GM21825 (cell line): ENCODE measurements around the gene NCOA6.

Experiments used
- ATAC-seq: cut with Tn5 transposase; IDR thresholded peaks from one replicate; pipeline ENCODE4 v1.9.1; 2021; ENCODE audit warnings: mild to moderate bottlenecking, moderate library complexity; ENCODE audit not compliant: unreplicated experiment

Gene NCOA6

GRCh38 chr20:34776177-34776576 lies 49.3 kb downstream of the NCOA6 start:
- no peak for ATAC-seq

GRCh38 chr20:34774886-34775285 lies 50.6 kb downstream of the NCOA6 start:
- ATAC-seq = no peak

GRCh38 chr20:34774449-34774848 lies 51.0 kb downstream of the NCOA6 start:
- no peak for ATAC-seq

- no peak for ATAC-seq
These were observed 51.7 kb downstream of the NCOA6 start for GRCh38 chr20:34773726-34774125.

- ATAC-seq = no peak
These were observed 53.0 kb downstream of the NCOA6 start for GRCh38 chr20:34772437-34772836.

GRCh38 chr20:34771680-34772081 lies 53.8 kb downstream of the NCOA6 start:
- no peak for ATAC-seq

- ATAC-seq = no peak
These were observed 57.4 kb downstream of the NCOA6 start for GRCh38 chr20:34768096-34768495.

GRCh38 chr20:34762031-34762555 lies 63.4 kb downstream of the NCOA6 start:
- ATAC-seq = no peak

GRCh38 chr20:34755367-34755766 lies 70.1 kb downstream of the NCOA6 start:
- no peak for ATAC-seq

- ATAC-seq = no peak
These were observed 70.8 kb downstream of the NCOA6 start for GRCh38 chr20:34754611-34755010.

GRCh38 chr20:34753706-34754461 lies 71.6 kb downstream of the NCOA6 start:
- no peak for ATAC-seq

- ATAC-seq = no peak
These were observed 74.0 kb downstream of the NCOA6 start for GRCh38 chr20:34751453-34751852.

GRCh38 chr20:34750484-34750883 lies 75.0 kb downstream of the NCOA6 start:
- no peak for ATAC-seq

GRCh38 chr20:34748709-34749108 lies 76.7 kb downstream of the NCOA6 start:
- no peak for ATAC-seq

GRCh38 chr20:34747479-34747878 lies 78.0 kb downstream of the NCOA6 start:
- ATAC-seq = no peak

GRCh38 chr20:34746674-34747073 lies 78.8 kb downstream of the NCOA6 start:
- no peak for ATAC-seq

- ATAC-seq = no peak
These were observed 80.6 kb downstream of the NCOA6 start for GRCh38 chr20:34744847-34745246.

- no peak for ATAC-seq
These were observed 81.1 kb downstream of the NCOA6 start for GRCh38 chr20:34744340-34744739.

GRCh38 chr20:34743039-34743438 lies 82.4 kb downstream of the NCOA6 start:
- no peak for ATAC-seq

- no peak for ATAC-seq
These were observed 89.2 kb downstream of the NCOA6 start for GRCh38 chr20:34736106-34736735.

- no peak for ATAC-seq
These were observed 92.9 kb downstream of the NCOA6 start for GRCh38 chr20:34732523-34732922.

- ATAC-seq = no peak
These were observed 96.0 kb downstream of the NCOA6 start for GRCh38 chr20:34729416-34729815.
